SK-N-SH treated with all-trans-retinoic acid at 6 μM for 48 hours (cell line): ENCODE data around the gene HSPB8.

ENCODE experiments used
- ATAC-seq: fragments of 200-7000 bp; cut with Tn5 transposase; 3 replicates; pipeline ENCODE4 v1.9.1; 2020; ENCODE audit warnings: mild to moderate bottlenecking, moderate library complexity
- ARNTL ChIP-seq: fragments of 450-650 bp; formaldehyde crosslinking; IDR thresholded peaks from 2 replicates; pipeline ENCODE4 v1.5.0; 2020; ENCODE audit warnings: low read depth, mild to moderate bottlenecking, moderate library complexity, borderline replicate concordance
- GLIS3 ChIP-seq: fragments of 250-450 bp; sonication (Bioruptor Pico); IDR thresholded peaks from 2 replicates; pipeline ENCODE4 v1.5.0; 2020; ENCODE audit warnings: mild to moderate bottlenecking, moderate library complexity
- ISL1 ChIP-seq: fragments of 250-450 bp; sonication (Bioruptor Pico); IDR thresholded peaks from 2 replicates; pipeline ENCODE4 v2.1.2; 2022; ENCODE audit warnings: mild to moderate bottlenecking, moderate library complexity
- OSR1 ChIP-seq: fragments of 250-450 bp; sonication (Bioruptor Pico); IDR thresholded peaks from 2 replicates; pipeline ENCODE4 v1.8.0; 2022; ENCODE audit warnings: moderate library complexity, mild to moderate bottlenecking, inconsistent platforms
- PPARA ChIP-seq: fragments of 250-450 bp; sonication (Bioruptor Pico); IDR thresholded peaks from 2 replicates; pipeline ENCODE4 v1.5.0; 2020; ENCODE audit warnings: mild to moderate bottlenecking, borderline replicate concordance
- RARB ChIP-seq: fragments of 250-450 bp; sonication (Bioruptor Pico); IDR thresholded peaks from 2 replicates; pipeline ENCODE4 v1.8.0; 2021; ENCODE audit warnings: mild to moderate bottlenecking, moderate library complexity
- SNAI2 ChIP-seq: fragments of 250-450 bp; sonication (Bioruptor Pico); IDR thresholded peaks from 2 replicates; pipeline ENCODE4 v1.5.0; 2020; ENCODE audit warnings: mild to moderate bottlenecking, moderate library complexity
- TSHZ2 ChIP-seq: fragments of 250-450 bp; sonication (Bioruptor Pico); IDR thresholded peaks from 2 replicates; pipeline ENCODE4 v1.5.0; 2020; ENCODE audit warnings: mild to moderate bottlenecking, moderate library complexity
- ZFP3 ChIP-seq: fragments of 250-450 bp; sonication (Bioruptor Pico); IDR thresholded peaks from 2 replicates; pipeline ENCODE4 v1.5.0; 2020; ENCODE audit warnings: mild to moderate bottlenecking, moderate library complexity
- ZFP30 ChIP-seq: fragments of 450-650 bp; formaldehyde crosslinking; IDR thresholded peaks from 2 replicates; pipeline ENCODE4 v1.5.0; 2022; ENCODE audit warnings: mild to moderate bottlenecking, moderate library complexity
- ZNF565 ChIP-seq: fragments of 450-650 bp; formaldehyde crosslinking; conservative IDR thresholded peaks from 2 replicates; pipeline ENCODE4 v1.5.0; 2020; ENCODE audit warnings: low read depth, mild to moderate bottlenecking, moderate library complexity
- ZNF70 ChIP-seq: fragments of 450-650 bp; formaldehyde crosslinking; IDR thresholded peaks from 2 replicates; pipeline ENCODE4 v1.5.0; 2020; ENCODE audit warnings: mild to moderate bottlenecking, moderate library complexity
- ZNF8 ChIP-seq: fragments of 450-650 bp; formaldehyde crosslinking; IDR thresholded peaks from 2 replicates; pipeline ENCODE4 v1.5.0; 2020; ENCODE audit warnings: mild to moderate bottlenecking, moderate library complexity
- TF ChIP-seq, protein P1 (sequence below): fragments of 250-450 bp; sonication (Bioruptor Pico); IDR thresholded peaks from 2 replicates; pipeline ENCODE4 v1.8.0; 2020; ENCODE audit warnings: mild to moderate bottlenecking, moderate library complexity, borderline replicate concordance
- TF ChIP-seq, protein P2 (sequence below): fragments of 250-450 bp; sonication (Bioruptor Pico); IDR thresholded peaks from 2 replicates; pipeline ENCODE4 v1.5.1; 2020; ENCODE audit warnings: low read depth, mild to moderate bottlenecking, moderate library complexity
- TF ChIP-seq, protein P3 (sequence below): fragments of 250-450 bp; sonication (Bioruptor Pico); IDR thresholded peaks from 2 replicates; pipeline ENCODE4 v1.5.1; 2021; ENCODE audit warnings: mild to moderate bottlenecking, moderate library complexity

Gene HSPB8

DNA sequence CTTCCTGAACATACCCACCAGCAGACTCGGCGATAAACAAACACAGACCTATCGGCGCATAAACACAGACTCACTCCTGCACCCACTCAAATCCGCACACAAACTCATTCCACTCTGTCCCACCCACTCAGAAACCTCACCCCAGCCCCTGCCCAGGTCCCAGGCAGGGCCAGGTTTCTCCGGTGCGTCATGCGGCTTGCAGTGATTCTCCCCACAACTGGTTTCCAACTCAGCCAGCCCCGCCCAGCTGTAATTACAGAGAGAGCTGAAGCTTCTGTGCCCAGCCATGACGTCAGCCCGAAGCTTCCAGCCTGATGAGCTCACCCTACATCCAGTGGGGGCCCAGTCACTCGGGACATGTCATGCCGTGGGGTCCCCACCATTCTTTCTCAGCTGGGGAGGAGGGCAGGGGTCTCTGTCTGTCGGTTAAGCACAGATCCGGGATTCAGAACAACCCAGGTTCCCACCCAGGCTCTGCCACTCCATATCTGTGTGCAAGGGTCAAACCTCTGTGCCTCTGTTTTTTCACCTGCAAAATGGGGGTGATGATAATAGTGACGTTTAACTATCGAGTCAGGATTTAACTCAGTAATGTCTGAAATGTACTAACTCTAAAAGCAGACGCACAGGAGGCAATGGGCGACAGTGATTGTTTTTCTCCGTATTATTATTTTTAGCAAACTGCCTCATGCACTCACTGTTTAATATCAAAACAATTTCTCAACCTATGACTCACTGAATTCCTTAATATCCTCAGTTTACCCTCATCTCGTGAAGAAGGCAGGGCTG, 2.3 kb upstream of the HSPB8 start:
- TF ChIP-seq ZNF565 (CRISPR knock-in tag), result no peak
- TF ChIP-seq, protein P1, sequence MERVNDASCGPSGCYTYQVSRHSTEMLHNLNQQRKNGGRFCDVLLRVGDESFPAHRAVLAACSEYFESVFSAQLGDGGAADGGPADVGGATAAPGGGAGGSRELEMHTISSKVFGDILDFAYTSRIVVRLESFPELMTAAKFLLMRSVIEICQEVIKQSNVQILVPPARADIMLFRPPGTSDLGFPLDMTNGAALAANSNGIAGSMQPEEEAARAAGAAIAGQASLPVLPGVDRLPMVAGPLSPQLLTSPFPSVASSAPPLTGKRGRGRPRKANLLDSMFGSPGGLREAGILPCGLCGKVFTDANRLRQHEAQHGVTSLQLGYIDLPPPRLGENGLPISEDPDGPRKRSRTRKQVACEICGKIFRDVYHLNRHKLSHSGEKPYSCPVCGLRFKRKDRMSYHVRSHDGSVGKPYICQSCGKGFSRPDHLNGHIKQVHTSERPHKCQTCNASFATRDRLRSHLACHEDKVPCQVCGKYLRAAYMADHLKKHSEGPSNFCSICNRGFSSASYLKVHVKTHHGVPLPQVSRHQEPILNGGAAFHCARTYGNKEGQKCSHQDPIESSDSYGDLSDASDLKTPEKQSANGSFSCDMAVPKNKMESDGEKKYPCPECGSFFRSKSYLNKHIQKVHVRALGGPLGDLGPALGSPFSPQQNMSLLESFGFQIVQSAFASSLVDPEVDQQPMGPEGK (CRISPR knock-in tag), result no peak
- TF ChIP-seq ISL1 (CRISPR knock-in tag), result no peak
- TF ChIP-seq ZFP30, result no peak
- TF ChIP-seq ZNF8 (CRISPR knock-in tag), result no peak
- TF ChIP-seq TSHZ2 (CRISPR knock-in tag), result no peak
- TF ChIP-seq SNAI2 (CRISPR knock-in tag), result peak; percentile 76; the same call in 1 of the 2 replicates
- TF ChIP-seq, protein P2, sequence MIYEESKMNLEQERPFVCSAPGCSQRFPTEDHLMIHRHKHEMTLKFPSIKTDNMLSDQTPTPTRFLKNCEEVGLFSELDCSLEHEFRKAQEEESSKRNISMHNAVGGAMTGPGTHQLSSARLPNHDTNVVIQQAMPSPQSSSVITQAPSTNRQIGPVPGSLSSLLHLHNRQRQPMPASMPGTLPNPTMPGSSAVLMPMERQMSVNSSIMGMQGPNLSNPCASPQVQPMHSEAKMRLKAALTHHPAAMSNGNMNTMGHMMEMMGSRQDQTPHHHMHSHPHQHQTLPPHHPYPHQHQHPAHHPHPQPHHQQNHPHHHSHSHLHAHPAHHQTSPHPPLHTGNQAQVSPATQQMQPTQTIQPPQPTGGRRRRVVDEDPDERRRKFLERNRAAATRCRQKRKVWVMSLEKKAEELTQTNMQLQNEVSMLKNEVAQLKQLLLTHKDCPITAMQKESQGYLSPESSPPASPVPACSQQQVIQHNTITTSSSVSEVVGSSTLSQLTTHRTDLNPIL (CRISPR knock-in tag), result 0 out of 2 replicates have a peak, but pooled peaks have one; percentile 48
- no peak for TF ChIP-seq OSR1 (CRISPR knock-in tag)
- 0 out of 2 replicates have a peak, but pooled peaks have one; percentile 20 for TF ChIP-seq ZFP3
- no peak for TF ChIP-seq PPARA (CRISPR knock-in tag)
- TF ChIP-seq RARB (CRISPR knock-in tag), result no peak
- peak; percentile 29; the same call in 2 of the 3 replicates for ATAC-seq

GRCh38 chr12:119177056-119177325, 1.7 kb upstream of the HSPB8 start:
- TF ChIP-seq ARNTL (CRISPR knock-in tag), result no peak
- no peak for TF ChIP-seq SNAI2 (CRISPR knock-in tag)
- TF ChIP-seq ISL1 (CRISPR knock-in tag), result no peak
- TF ChIP-seq PPARA (CRISPR knock-in tag), result no peak
- no peak for TF ChIP-seq ZFP30
- TF ChIP-seq, protein P1 (CRISPR knock-in tag), result no peak
- no peak for TF ChIP-seq ZFP3
- no peak for TF ChIP-seq ZNF70
- TF ChIP-seq, protein P3, sequence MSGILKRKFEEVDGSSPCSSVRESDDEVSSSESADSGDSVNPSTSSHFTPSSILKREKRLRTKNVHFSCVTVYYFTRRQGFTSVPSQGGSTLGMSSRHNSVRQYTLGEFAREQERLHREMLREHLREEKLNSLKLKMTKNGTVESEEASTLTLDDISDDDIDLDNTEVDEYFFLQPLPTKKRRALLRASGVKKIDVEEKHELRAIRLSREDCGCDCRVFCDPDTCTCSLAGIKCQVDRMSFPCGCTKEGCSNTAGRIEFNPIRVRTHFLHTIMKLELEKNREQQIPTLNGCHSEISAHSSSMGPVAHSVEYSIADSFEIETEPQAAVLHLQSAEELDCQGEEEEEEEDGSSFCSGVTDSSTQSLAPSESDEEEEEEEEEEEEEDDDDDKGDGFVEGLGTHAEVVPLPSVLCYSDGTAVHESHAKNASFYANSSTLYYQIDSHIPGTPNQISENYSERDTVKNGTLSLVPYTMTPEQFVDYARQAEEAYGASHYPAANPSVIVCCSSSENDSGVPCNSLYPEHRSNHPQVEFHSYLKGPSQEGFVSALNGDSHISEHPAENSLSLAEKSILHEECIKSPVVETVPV (CRISPR knock-in tag), result no peak
- no peak for TF ChIP-seq GLIS3
- no peak for ATAC-seq

DNA sequence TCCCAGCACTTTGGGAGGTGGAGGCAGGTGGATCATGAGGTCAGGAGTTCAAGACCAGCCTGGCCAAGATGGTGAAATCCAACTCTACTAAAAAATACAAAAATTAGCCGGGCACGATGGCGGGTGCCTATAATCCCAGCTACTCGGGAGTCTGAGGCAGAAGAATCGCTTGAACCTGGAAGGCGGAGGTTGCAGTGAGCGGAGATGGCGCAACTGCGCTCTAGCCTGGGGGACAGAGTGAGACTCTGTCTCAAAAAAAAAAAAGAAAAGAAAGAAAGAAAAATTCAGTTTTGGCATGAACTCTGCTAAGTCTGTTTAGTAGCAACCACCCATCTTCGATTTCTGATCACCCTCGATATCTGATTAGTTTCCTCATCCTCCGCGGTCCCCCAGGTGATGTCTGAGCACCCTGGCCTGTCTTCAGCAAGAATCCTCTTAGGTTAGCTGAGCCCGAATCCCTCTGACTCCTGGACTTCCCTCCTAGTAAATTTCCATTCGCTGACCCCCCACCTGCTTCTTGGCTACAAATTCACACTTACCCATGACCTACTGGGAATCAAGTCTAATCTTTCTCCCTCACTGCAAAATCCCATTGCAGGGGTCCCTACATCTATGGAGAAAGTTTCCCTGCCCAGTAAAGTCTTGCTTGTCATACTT, 879 bp upstream of the HSPB8 start:
- ATAC-seq, result no peak
- no peak for TF ChIP-seq PPARA (CRISPR knock-in tag)
- no peak for TF ChIP-seq ZFP3
- TF ChIP-seq ZFP30, result no peak
